HG03558 (cell line): Measurements from ENCODE around the gene RNF4.
A peak's percentile ranks its signal among the peaks of the same experiment; 100 is the strongest.
"Not testable (repeated sequence)": the region's sequence is repeated elsewhere in the genome, so short reads cannot be mapped to it uniquely, and the experiment has no call there.

Experiments
- ATAC-seq: cut with Tn5 transposase; IDR thresholded peaks from one replicate; pipeline ENCODE4 v1.9.1; 2021; ENCODE audit warnings: moderate number of reproducible peaks; ENCODE audit not compliant: unreplicated experiment; ENCODE audit errors: extremely low read depth

RNF4 gene, protein sequence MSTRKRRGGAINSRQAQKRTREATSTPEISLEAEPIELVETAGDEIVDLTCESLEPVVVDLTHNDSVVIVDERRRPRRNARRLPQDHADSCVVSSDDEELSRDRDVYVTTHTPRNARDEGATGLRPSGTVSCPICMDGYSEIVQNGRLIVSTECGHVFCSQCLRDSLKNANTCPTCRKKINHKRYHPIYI

GRCh38 chr4:2468456-2469191, at the start of gene RNF4:
Gene RNF4, plus strand, starts transcription at chr4:2469106. Its CDS starts 21,388 bp downstream, at chr4:2490494.
- ATAC-seq = peak; percentile 58

GRCh38 chr4:2419814-2420213, 49.1 kb upstream of the RNF4 start:
- no peak for ATAC-seq

GRCh38 chr4:2421928-2422327, 47.0 kb upstream of the RNF4 start:
- ATAC-seq = no peak

- ATAC-seq = no peak
Observed at GRCh38 chr4:2423066-2423465, 45.8 kb upstream of the RNF4 start.

- no peak for ATAC-seq
Observed at GRCh38 chr4:2423695-2424094, 45.2 kb upstream of the RNF4 start.

DNA sequence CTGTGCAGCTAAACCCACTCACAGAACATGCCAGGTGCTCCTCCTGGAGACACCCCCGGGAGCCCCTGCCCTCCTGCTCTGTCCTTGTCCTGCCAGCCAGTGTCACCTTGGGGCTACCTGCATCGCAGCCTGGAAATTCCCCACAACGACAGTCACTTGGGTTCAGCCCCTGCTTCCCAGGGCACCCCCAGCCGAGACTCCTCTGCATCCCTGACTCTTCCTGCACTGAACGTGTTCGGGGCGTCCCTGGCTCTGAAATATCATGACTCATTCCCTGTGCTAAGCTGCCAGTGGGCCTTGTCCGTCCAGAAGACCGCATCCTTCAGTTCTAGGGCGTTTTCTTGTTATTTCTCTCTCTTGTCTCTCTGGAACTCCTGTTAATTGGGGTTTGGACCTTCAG, 44.3 kb upstream of the RNF4 start:
- no peak for ATAC-seq

DNA sequence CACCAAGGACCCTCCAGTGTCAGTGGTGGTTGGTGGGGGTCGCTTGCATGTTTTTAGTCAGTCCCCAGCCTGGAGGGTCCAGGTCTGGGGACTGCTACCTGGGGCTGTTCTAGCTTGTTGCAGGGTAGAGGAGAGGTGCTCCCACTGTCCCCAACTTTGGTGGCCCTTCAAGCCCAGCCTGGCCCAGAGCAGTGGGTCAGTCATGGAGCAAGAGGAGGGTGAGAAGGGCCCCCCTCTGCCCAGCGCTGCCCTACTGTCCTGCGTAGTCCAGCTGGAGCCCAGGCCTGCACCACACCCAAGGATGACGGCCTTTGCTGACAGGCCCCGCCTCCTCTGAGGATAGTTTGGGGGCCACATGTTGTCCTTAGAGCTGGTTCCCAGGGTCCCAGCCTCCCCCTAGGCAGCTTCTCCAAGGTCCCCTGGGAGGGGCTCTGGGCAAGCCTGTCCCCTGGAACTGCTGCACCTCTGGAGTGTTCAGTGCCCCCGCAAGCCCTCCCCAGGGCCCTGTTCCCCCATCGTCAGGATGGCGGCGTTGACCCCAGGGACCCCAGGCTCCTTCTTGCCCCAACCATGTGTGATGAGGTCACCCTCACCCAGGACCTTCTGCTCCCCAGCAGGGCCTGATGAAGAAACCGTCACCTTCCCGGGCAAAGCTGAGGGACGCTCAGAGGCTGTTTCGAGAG, 43.4 kb upstream of the RNF4 start:
- ATAC-seq = no peak

DNA sequence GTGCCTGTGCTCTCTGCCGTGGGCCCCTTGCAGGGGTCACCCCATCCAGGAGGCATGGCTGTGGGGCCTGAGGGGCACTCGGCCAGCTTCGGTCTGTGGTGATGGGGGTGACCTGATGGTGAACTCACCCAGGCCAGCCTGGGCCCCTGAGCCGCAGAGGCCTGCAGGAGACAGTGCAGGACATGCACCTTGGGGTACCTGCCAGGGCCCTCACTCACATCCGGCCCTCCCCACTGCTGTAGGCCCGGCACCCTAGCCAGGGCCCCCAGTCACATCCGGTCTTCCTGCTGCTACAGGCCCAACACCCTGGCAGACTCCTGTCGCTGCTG, 42.9 kb upstream of the RNF4 start:
- ATAC-seq = no peak

- no peak for ATAC-seq
Observed at GRCh38 chr4:2426711-2427275, 42.1 kb upstream of the RNF4 start.

- ATAC-seq = no peak
Observed at GRCh38 chr4:2427383-2428334, 41.2 kb upstream of the RNF4 start.

GRCh38 chr4:2428496-2429213, 40.3 kb upstream of the RNF4 start:
- no peak for ATAC-seq

DNA sequence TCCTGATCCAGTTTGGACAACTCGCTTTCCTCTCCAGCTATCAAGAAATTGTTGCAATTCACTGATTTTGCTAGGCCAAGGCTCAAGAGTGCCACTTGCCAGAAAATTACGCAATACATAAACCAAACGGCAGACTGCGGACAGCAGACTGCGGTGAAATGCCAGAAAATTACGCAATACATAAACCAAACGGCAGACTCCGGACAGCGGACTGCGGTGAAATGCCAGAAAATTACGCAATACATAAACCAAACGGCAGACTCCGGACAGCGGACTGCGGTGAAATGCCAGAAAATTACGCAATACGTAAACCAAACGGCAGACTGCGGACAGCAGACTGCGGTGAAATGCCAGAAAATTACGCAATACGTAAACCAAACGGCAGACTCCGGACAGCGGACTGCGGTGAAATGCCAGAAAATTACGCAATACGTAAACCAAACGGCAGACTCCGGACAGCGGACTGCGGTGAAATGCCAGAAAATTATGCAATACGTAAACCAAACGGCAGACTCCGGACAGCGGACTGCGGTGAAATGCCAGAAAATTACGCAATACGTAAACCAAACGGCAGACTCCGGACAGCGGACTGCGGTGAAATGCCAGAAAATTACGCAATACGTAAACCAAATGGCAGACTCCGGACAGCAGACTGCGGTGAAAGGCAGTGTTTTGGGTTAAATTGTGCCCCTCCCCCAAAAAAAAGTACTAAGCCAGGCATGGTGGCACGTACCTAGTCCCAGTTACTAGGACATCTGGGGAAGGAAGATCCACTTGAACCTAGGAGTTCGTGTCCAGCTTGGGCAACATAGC, 38.8 kb upstream of the RNF4 start:
- ATAC-seq = not testable (repeated sequence)

DNA sequence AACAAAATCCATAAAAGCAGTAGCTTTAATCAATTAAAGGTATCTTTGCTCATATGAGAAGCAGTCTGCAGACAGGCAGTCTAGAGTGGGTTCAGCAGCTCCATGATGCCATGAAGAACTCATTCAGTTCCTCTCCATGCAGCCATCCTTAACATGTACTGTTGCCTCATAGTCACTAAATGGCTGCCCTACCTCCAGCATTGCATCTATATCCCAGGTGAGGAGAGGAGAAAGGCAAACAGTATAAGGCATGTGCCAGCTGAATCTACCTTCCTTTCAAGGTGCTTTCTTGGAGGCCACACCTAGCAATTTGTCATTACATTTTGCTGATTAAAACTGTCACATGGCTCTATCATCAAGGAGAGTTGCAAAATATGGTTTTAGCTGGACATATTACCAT, 36.9 kb upstream of the RNF4 start:
- no peak for ATAC-seq

DNA sequence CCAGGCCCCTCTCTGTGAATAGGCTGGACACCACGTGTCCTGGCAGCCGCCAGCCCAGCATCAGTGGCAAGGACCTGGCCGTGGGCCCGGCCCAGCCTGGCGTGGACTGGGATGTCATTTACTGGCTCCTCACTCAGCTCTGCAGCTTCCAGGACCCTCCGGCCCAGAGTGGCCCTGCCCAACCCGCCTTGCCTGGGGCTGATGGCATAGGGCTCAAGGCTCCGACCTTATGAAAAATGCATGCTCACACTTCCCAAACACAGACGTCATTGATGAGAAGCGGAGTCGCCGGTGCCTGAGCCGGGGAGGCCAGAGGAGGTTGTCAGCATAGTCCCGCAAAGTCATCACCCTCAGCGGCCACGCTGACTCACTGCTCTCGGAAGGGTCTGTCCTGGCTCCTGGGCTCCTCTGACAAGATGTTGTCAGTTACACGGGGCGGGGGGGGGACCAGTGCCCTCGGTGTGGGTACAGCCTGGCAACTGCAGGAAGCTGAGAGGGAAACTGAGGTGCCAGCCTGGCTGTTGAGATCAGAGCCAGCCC, 35.8 kb upstream of the RNF4 start:
- no peak for ATAC-seq

DNA sequence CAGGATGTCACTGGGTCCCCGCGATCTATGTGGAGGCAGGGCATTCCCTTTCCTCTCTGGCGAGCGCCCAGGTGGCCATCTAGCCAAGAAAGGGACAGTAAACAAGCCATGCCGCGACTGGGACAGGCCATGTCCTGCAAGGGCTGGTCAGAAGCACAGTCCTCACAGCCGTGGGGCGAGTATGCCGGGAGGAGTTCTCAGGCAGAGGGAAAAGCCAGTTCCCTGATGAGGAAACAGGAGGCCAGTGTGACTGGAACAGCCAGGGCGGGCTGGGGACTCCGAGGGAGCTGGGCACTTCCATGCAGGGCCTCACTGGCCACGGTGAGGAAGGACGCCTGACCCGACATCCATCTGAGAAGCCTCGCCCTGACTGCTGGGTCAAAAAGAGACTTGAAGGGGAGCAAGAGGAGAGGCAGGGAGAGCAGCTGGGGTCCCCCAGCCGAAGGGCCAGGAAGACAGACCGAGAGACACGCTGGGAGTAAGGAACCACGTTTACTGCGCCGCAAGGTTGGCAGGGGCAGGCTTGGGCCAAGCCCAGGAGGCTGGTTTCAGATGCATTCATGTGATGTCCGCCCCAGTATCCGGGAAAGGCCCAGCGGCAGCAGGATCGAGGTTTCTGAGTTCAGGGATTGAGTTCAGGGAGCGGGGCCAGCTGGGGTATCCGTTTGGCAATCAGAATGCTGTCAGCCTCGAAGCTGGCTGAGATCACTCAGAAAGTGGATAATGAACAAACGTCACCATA, 35.1 kb upstream of the RNF4 start:
- ATAC-seq = no peak

DNA sequence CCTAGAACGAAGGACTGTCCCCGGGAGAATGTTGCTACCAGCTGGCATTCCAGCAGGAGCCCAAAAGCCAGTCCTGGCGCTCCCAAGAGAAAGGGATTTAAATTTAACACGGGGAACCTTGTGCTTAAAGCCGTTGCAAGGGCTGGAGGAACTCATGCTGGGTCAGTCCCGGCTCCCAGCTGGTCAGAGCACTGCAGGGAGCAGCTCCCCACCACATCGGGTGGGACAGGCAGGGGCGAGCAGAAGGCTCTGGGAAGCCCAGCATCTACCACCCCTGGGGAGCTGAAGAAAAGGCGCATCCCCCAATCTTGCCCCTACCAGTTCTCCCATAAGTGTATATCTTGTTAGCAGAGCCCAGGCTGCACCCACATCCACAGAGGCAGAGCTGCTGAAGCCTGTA, 34.5 kb upstream of the RNF4 start:
- ATAC-seq = no peak

DNA sequence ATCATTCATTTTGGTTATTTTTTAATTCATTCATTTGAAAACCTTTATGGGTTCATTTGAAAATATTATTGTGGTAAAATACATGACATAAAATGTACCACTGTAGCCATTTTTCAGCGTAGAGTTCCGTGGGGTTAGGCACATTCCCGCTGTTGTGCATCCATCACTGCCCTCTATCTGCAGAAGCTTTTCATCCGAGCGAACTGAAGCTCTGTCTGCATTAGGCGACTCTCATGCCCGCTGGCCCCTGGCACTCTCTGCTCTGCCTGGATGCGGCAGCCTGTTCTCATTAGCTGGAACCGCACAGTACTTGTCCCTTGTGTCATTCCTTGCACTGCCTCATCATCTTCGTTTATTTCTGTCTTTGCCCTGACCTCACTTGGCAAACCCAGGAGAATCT, 32.6 kb upstream of the RNF4 start:
- ATAC-seq = no peak
